ENCODE measurements around the gene SMYD3.

Gene SMYD3

DNA sequence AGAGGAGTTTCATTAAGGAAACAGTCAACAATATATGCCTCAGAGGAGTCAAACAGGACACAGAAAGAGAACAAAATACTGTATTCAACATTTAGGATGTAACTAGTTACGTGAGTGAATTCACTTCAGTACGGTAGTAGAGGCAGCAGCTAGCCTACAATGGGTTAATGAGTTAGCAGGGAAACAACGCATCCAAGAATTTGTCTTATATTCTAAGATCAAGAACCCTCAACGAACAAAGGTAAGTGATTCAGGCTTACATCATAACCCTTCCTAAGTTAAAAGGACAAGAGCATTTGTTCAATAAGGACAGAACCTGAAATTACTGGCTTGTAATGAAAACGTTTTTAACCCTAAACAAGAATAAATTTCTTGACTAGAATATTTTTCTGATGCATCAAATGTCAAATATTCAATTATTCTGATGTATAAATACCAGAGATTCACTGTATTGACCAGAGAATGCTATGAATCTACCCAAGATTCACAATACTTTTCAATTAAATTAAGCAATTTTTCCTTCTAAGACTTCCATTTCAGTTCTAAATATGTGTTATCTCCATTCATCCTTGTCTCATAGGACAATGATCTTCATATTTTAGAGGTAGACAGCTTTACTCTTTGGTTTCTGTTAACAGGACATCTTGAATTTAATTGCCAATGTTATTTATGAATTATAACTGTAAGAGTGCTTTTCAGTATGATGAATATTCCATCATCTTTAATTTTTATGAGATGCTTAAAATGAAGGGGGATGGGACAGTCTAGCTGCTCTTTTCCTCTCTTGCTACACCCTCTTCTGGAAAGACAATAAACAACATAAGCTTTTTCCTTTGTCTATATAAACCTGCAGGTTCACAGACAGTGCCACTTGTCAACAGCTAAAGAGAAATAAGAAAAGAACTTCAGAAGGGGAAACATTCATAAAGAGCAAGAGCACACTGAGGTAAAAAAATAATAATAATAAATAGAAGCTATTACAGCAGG, 209.5 kb downstream of the SMYD3 start:
- H3K4me3 ChIP-seq (ENCODE audit: low read depth, low read length), result no peak overlapping the region
- no peak for DNase-seq (ENCODE audit: low read depth)

DNA sequence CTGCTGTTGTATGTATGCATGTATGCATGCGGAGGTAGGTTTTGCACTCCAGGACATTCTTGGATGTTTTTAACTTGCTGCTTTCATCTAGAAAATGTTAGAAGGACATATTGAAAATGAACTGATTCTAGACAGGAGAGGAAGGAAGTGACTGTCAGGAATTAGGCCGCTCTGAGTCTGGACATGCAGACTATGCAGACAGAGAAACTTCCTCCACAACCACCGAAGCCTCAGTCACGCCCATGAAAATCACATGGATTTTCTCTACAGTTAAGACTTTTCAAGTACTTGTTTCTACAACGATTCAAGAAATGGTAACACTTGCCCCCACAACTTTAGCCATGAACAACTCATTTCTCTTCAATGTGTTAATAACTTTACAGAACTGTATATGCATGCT, 211.1 kb downstream of the SMYD3 start:
- DNase-seq (ENCODE audit: low read depth), result no peak
- H3K4me3 ChIP-seq (ENCODE audit: low read depth, low read length), result no peak overlapping the region

DNA sequence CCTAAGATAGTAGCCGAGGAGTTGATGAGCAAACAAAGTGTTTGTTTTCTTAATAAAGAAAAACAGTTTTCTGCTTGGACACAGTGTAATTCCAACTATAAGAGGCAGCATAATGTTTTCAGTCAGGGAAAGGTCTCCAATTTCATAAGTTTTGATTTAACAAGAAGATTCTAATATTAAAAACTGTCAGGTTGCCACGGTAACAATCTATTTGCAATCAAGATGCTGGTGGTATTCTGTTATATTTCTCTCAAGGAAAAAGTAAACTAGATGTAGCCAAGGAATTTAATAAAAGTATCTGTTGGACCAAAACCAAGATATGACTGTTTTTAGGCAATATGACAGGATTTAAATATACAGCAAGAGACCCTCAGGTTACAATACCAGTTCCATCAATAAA, 211.7 kb downstream of the SMYD3 start:
- DNase-seq (ENCODE audit: low read depth), result no peak
- no peak overlapping the region for H3K4me3 ChIP-seq (ENCODE audit: low read depth, low read length)

DNA sequence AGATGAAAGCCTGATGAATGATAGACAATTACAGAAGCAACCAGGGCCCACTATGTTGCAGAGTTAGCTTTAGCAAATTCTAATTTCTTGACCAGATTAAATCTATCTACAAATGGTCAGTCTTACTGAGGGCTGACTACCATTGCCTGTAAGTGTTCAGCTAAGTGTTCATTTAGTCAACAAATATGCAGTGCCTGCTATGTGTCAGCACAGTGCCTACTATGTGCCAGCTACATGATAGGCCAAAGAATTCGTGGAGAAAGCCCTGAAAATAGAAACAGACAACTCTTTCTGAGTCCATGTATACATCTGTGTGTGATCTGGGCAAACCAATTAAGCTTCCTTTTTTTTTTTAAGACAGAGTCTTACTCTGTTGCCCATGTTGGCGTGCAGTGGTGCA, 212.8 kb downstream of the SMYD3 start:
- no peak overlapping the region for H3K4me3 ChIP-seq (ENCODE audit: low read depth, low read length)
- DNase-seq (ENCODE audit: low read depth), result no peak

- H3K4me3 ChIP-seq (ENCODE audit: low read depth, low read length), result no peak overlapping the region
- no peak for DNase-seq (ENCODE audit: low read depth)
These were observed 213.5 kb downstream of the SMYD3 start for GRCh38 chr1:246293366-246294121.

GRCh38 chr1:246292571-246292970, 214.5 kb downstream of the SMYD3 start:
- no peak overlapping the region for H3K4me3 ChIP-seq (ENCODE audit: low read depth, low read length)
- no peak for DNase-seq (ENCODE audit: low read depth)

- DNase-seq (ENCODE audit: low read depth), result no peak
These were observed 216.0 kb downstream of the SMYD3 start for GRCh38 chr1:246291127-246291526.

DNA sequence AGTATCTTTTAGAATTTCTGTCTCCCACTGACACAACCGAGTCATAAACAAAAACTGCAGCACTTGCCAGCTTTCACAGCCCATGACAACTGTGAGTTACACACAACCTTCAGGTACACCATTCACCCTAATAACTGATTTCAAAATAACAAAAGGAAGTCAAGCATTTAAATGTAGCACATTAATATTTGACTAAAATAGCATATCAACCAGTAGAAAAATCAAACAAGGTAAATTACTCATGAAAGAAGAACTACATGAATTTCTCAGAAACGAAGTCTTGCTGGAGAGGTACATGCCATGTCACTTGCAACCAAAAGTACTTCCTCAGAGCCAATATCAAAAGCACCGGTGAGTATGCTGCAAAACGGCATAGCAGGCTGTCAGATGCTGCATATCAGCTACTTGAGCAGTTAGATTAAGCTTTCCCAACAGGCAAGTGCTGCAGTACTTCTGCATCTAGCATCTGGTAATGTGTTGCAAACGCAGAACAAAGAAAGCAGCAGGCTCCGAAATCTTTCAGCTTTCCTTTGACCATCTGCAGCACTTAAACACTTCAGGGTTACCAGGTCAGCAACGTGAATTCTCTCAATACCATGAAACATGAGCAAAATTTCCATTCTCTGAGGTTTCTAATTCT, 223.2 kb downstream of the SMYD3 start:
- no peak for DNase-seq (ENCODE audit: low read depth)
- H3K4me3 ChIP-seq (ENCODE audit: low read depth, low read length), result no peak overlapping the region

More at GRCh38 chr1:246291127-246291526, 216.0 kb downstream of the SMYD3 start:
- no peak overlapping the region for H3K4me3 ChIP-seq (ENCODE audit: low read depth, low read length)

DNA sequence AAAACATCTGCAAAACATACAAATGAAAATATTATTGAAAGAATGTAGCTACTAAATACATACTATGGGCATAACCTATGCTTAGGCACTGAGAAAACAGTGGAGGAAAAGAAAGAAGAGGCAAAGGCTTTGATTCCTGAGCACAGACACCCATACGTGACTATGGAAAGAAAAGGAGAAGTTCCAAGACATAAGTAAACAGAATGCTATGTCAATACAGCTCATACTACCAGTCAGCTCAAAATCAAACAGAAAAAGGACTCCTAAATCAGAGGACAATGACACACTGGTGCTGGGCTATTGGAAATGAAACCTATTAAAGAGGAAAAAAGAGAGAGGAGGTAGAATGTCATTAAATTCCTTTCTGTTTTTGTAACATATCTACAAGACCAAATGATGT, 225.4 kb downstream of the SMYD3 start:
- DNase-seq (ENCODE audit: low read depth), result no peak
- H3K4me3 ChIP-seq (ENCODE audit: low read depth, low read length), result no peak overlapping the region

DNA sequence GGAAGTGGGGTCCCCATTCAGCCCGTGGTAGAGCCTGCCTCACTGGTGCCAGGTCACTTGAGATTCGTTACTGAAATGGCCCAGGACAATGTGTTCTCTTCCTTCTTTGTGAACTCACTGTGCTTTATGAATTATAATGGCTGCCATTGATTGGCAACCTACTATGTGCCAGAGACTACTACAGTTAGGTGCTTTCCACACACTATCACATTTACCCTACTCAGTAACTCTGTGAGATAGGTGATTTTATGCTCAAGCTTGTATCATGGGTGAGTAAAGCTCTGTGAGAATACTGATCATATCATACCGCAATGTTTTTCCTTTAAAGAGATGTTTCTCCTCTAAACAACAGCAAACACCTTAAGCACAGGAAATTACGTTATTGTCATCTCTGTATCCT, 225.9 kb downstream of the SMYD3 start:
- no peak for DNase-seq (ENCODE audit: low read depth)

GRCh38 chr1:246280551-246280950, 226.5 kb downstream of the SMYD3 start:
- no peak overlapping the region for H3K4me3 ChIP-seq (ENCODE audit: low read depth, low read length)

More for the DNA sequence above, 225.9 kb downstream of the SMYD3 start:
- no peak overlapping the region for H3K4me3 ChIP-seq (ENCODE audit: low read depth, low read length)

GRCh38 chr1:246279402-246279801, 227.7 kb downstream of the SMYD3 start:
- no peak for DNase-seq (ENCODE audit: low read depth)
- no peak overlapping the region for H3K4me3 ChIP-seq (ENCODE audit: low read depth, low read length)

More at GRCh38 chr1:246280551-246280950, 226.5 kb downstream of the SMYD3 start:
- DNase-seq (ENCODE audit: low read depth), result no peak

- DNase-seq (ENCODE audit: low read depth), result no peak
- H3K4me3 ChIP-seq (ENCODE audit: low read depth, low read length), result no peak overlapping the region
These were observed 228.7 kb downstream of the SMYD3 start for GRCh38 chr1:246278371-246278770.

- no peak overlapping the region for H3K4me3 ChIP-seq (ENCODE audit: low read depth, low read length)
- no peak for DNase-seq (ENCODE audit: low read depth)
These were observed 232.0 kb downstream of the SMYD3 start for GRCh38 chr1:246275036-246275435.

GRCh38 chr1:246274186-246274585, 232.9 kb downstream of the SMYD3 start:
- no peak overlapping the region for H3K4me3 ChIP-seq (ENCODE audit: low read depth, low read length)
- DNase-seq (ENCODE audit: low read depth), result no peak

DNA sequence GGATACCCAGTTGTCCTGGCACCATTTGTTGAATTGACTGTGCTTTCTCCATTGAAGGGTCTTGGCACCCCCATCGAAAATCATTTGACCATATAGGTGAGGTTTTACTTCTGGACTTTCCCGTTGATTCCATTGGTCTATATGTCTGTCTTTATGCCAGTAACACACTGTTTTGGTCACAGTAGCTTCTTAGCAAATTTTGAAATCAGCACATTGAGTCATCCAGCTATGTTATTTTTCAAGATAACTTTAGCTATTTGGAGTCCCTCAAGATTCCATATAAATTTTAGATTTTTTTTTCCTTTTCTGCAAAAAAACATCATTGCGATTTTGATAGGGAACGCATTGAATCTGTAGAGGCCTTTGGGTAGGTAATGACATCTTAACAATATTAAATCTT, 235.6 kb downstream of the SMYD3 start:
- DNase-seq (ENCODE audit: low read depth), result no peak
- no peak overlapping the region for H3K4me3 ChIP-seq (ENCODE audit: low read depth, low read length)

- no peak for DNase-seq (ENCODE audit: low read depth)
- H3K4me3 ChIP-seq (ENCODE audit: low read depth, low read length), result no peak overlapping the region
These were observed 236.8 kb downstream of the SMYD3 start for GRCh38 chr1:246270236-246270635.

- no peak overlapping the region for H3K4me3 ChIP-seq (ENCODE audit: low read depth, low read length)
These were observed 237.6 kb downstream of the SMYD3 start for GRCh38 chr1:246269466-246269865.

GRCh38 chr1:246267896-246268295, 239.2 kb downstream of the SMYD3 start:
- H3K4me3 ChIP-seq (ENCODE audit: low read depth, low read length), result no peak overlapping the region
- DNase-seq (ENCODE audit: low read depth), result no peak

More at GRCh38 chr1:246269466-246269865, 237.6 kb downstream of the SMYD3 start:
- no peak for DNase-seq (ENCODE audit: low read depth)

GRCh38 chr1:246267426-246267825, 239.7 kb downstream of the SMYD3 start:
- H3K4me3 ChIP-seq (ENCODE audit: low read depth, low read length), result no peak overlapping the region
- no peak for DNase-seq (ENCODE audit: low read depth)

Data from skeletal muscle cell (primary cell).